ENCODE data around the gene FKBP9. TPM values are rescaled to one million over a fixed set of nuclear protein-coding genes. Genes with fewer than 3 reads are reported as not detected.

Gene FKBP9
- total RNA-seq, 1 experiment from 2014 or later = 11.0 TPM

DNA sequence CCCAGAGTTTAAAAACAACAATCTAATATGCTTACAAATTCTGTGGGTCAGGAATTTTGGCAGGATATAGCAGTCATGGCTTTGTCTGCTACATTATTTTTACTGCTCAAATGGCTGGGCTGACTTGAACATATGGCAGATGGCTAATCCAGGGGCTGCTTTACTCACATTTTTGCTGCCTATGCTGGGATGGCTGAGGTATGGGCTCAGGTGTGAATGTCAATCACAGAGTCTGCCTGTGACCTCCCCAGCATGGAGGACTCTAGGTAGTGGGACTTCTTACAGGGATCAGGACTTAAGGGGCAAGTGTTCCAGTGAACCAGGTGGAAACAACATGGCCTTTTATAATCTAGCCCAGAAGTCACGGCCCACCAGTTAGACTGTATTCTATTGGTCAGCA is 4.4 kb upstream of the FKBP9 start:
- H3K4me3 Mint-ChIP-seq = no peak overlapping the region
- TF ChIP-seq IRF2 (CRISPR knock-in tag; IDR thresholded peaks at IDR 0.05; ENCODE audit: borderline replicate concordance, low read depth) = no peak
- TF ChIP-seq ZNF263 (CRISPR knock-in tag; IDR thresholded peaks at IDR 0.05; ENCODE audit: low read depth) = no peak
- TF ChIP-seq, protein P1, sequence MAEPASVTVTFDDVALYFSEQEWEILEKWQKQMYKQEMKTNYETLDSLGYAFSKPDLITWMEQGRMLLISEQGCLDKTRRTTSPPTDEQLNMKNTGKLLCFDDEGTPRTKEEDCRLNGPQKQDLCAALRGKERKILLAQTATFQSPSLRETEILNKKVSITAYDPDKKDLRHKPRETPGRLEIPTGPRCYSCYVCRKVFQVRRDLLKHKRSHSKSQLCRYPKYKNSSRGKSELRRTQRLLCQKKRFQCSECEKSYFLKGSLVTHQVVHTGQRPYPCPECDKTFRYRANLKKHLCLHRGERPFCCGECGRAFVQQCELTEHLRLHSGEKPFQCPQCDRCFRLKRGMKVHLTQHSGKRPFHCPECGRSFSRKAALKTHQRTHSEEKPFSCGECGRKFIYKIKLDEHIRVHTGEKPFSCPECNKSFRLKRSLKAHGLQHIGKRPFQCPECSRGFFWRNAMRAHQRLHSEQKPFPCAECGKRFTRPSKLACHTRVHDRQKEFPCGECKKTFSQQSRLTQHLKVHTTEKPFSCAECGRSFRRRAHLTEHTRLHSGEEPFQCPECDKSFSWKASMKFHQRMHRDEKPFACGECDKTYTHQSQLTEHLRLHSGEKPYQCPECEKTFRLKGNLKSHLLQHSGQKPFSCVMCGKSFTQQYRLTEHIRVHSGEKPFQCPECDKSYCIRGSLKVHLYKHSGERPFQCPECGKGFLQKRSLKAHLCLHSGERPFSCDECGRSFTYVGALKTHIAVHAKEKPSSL (CRISPR knock-in tag; conservative IDR thresholded peaks at IDR 0.05) = no peak
- no peak for TF ChIP-seq NFE2L1 (CRISPR knock-in tag; IDR thresholded peaks at IDR 0.05)
- no peak for TF ChIP-seq JUN (CRISPR knock-in tag; IDR thresholded peaks at IDR 0.05)
- TF ChIP-seq, protein P2, sequence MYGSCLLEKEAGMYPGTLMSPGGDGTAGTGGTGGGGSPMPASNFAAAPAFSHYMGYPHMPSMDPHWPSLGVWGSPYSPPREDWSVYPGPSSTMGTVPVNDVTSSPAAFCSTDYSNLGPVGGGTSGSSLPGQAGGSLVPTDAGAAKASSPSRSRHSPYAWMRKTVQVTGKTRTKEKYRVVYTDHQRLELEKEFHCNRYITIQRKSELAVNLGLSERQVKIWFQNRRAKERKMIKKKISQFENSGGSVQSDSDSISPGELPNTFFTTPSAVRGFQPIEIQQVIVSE (CRISPR knock-in tag; IDR thresholded peaks at IDR 0.05; ENCODE audit: borderline replicate concordance) = no peak
- TF ChIP-seq, protein P3, sequence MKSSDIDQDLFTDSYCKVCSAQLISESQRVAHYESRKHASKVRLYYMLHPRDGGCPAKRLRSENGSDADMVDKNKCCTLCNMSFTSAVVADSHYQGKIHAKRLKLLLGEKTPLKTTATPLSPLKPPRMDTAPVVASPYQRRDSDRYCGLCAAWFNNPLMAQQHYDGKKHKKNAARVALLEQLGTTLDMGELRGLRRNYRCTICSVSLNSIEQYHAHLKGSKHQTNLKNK (CRISPR knock-in tag; IDR thresholded peaks at IDR 0.05) = no peak
- TF ChIP-seq, protein P4, sequence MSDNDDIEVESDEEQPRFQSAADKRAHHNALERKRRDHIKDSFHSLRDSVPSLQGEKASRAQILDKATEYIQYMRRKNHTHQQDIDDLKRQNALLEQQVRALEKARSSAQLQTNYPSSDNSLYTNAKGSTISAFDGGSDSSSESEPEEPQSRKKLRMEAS (CRISPR knock-in tag; IDR thresholded peaks at IDR 0.05) = no peak
- TF ChIP-seq, protein P5, sequence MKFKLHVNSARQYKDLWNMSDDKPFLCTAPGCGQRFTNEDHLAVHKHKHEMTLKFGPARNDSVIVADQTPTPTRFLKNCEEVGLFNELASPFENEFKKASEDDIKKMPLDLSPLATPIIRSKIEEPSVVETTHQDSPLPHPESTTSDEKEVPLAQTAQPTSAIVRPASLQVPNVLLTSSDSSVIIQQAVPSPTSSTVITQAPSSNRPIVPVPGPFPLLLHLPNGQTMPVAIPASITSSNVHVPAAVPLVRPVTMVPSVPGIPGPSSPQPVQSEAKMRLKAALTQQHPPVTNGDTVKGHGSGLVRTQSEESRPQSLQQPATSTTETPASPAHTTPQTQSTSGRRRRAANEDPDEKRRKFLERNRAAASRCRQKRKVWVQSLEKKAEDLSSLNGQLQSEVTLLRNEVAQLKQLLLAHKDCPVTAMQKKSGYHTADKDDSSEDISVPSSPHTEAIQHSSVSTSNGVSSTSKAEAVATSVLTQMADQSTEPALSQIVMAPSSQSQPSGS (CRISPR knock-in tag; IDR thresholded peaks at IDR 0.05; ENCODE audit: borderline replicate concordance, low read depth) = no peak
- no peak for TF ChIP-seq GTF2I (CRISPR knock-in tag; conservative IDR thresholded peaks at IDR 0.05)
- no peak for TF ChIP-seq PRRX2 (CRISPR knock-in tag; IDR thresholded peaks at IDR 0.05)
- no peak for TF ChIP-seq CBFB (CRISPR knock-in tag; IDR thresholded peaks at IDR 0.05; ENCODE audit: low read depth)
- no peak for TF ChIP-seq NR3C1 (CRISPR knock-in tag; conservative IDR thresholded peaks at IDR 0.05; ENCODE audit: low read depth)
- no peak for TF ChIP-seq ZNF232 (CRISPR knock-in tag; IDR thresholded peaks at IDR 0.05)
- TF ChIP-seq, protein P6, sequence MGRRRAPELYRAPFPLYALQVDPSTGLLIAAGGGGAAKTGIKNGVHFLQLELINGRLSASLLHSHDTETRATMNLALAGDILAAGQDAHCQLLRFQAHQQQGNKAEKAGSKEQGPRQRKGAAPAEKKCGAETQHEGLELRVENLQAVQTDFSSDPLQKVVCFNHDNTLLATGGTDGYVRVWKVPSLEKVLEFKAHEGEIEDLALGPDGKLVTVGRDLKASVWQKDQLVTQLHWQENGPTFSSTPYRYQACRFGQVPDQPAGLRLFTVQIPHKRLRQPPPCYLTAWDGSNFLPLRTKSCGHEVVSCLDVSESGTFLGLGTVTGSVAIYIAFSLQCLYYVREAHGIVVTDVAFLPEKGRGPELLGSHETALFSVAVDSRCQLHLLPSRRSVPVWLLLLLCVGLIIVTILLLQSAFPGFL (CRISPR knock-in tag; IDR thresholded peaks at IDR 0.05; ENCODE audit: borderline replicate concordance) = no peak
- TF ChIP-seq, protein P7, sequence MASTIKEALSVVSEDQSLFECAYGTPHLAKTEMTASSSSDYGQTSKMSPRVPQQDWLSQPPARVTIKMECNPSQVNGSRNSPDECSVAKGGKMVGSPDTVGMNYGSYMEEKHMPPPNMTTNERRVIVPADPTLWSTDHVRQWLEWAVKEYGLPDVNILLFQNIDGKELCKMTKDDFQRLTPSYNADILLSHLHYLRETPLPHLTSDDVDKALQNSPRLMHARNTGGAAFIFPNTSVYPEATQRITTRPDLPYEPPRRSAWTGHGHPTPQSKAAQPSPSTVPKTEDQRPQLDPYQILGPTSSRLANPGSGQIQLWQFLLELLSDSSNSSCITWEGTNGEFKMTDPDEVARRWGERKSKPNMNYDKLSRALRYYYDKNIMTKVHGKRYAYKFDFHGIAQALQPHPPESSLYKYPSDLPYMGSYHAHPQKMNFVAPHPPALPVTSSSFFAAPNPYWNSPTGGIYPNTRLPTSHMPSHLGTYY (CRISPR knock-in tag; IDR thresholded peaks at IDR 0.05) = no peak
- TF ChIP-seq RORB (CRISPR knock-in tag; IDR thresholded peaks at IDR 0.05) = no peak
- no peak for TF ChIP-seq ZNF138 (CRISPR knock-in tag; conservative IDR thresholded peaks at IDR 0.05)
- TF ChIP-seq, protein P8, sequence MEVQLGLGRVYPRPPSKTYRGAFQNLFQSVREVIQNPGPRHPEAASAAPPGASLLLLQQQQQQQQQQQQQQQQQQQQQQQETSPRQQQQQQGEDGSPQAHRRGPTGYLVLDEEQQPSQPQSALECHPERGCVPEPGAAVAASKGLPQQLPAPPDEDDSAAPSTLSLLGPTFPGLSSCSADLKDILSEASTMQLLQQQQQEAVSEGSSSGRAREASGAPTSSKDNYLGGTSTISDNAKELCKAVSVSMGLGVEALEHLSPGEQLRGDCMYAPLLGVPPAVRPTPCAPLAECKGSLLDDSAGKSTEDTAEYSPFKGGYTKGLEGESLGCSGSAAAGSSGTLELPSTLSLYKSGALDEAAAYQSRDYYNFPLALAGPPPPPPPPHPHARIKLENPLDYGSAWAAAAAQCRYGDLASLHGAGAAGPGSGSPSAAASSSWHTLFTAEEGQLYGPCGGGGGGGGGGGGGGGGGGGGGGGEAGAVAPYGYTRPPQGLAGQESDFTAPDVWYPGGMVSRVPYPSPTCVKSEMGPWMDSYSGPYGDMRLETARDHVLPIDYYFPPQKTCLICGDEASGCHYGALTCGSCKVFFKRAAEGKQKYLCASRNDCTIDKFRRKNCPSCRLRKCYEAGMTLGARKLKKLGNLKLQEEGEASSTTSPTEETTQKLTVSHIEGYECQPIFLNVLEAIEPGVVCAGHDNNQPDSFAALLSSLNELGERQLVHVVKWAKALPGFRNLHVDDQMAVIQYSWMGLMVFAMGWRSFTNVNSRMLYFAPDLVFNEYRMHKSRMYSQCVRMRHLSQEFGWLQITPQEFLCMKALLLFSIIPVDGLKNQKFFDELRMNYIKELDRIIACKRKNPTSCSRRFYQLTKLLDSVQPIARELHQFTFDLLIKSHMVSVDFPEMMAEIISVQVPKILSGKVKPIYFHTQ (CRISPR knock-in tag; IDR thresholded peaks at IDR 0.05) = no peak
- no peak for TF ChIP-seq ETV6 (CRISPR knock-in tag; IDR thresholded peaks at IDR 0.05)
- peaks cover under 1% of the 10 kb centered on the region for H3K4me1 Mint-ChIP-seq
- peaks cover 4% of the 10 kb centered on the region; the same call in 1 of the 2 replicates for H3K36me3 Mint-ChIP-seq
- DNase-seq (ENCODE audit: low spot score) (no peak), ATAC-seq (no peak)
- H3K27me3 Mint-ChIP-seq (ENCODE audit: low read depth) = peaks cover 84% of the 10 kb centered on the region
- CTCF ChIA-PET = no interaction called here
- no peak overlapping the region for H3K27ac Mint-ChIP-seq
- POLR2A ChIA-PET = no interaction called here
- H3K9me3 Mint-ChIP-seq = peaks cover 10% of the 10 kb centered on the region

Data from WTC11 (cell line).